Astrocyte of the hippocampus (primary cell): ENCODE measurements around the gene SPDEF.
A peak's percentile ranks its signal among the peaks of the same experiment; 100 is the strongest.

Source experiments
- DNase-seq: peaks from one replicate; pipeline ENCODE4 v3.0.0; 2011; ENCODE audit warnings: low read depth, low spot score

Gene SPDEF

GRCh38 chr6:34527751-34528670, 28.1 kb downstream of the SPDEF start:
- no peak for DNase-seq

GRCh38 chr6:34526992-34527728, 29.0 kb downstream of the SPDEF start:
- peak; percentile 96 for DNase-seq

GRCh38 chr6:34526241-34526972, 29.7 kb downstream of the SPDEF start:
- no peak for DNase-seq

- no peak for DNase-seq
Observed at GRCh38 chr6:34525431-34526175, 30.5 kb downstream of the SPDEF start.

GRCh38 chr6:34524971-34525370, 31.2 kb downstream of the SPDEF start:
- DNase-seq = no peak

- no peak for DNase-seq
Observed at GRCh38 chr6:34524499-34524898, 31.6 kb downstream of the SPDEF start.

GRCh38 chr6:34523441-34524206, 32.5 kb downstream of the SPDEF start:
- no peak for DNase-seq

- DNase-seq = no peak
Observed at GRCh38 chr6:34522761-34523160, 33.4 kb downstream of the SPDEF start.

- no peak for DNase-seq
Observed at GRCh38 chr6:34521463-34522285, 34.5 kb downstream of the SPDEF start.

- DNase-seq = no peak
Observed at GRCh38 chr6:34520645-34521462, 35.3 kb downstream of the SPDEF start.

GRCh38 chr6:34519971-34520644, 36.0 kb downstream of the SPDEF start:
- DNase-seq = no peak

- no peak for DNase-seq
Observed at GRCh38 chr6:34518669-34519365, 37.3 kb downstream of the SPDEF start.

GRCh38 chr6:34517966-34518365, 38.2 kb downstream of the SPDEF start:
- no peak for DNase-seq

- DNase-seq = no peak
Observed at GRCh38 chr6:34517461-34517881, 38.7 kb downstream of the SPDEF start.

GRCh38 chr6:34516391-34517324, 39.5 kb downstream of the SPDEF start:
- DNase-seq = no peak
